WTC11 (cell line): ENCODE measurements around the gene CIB1. TPM values are rescaled to one million over a fixed set of nuclear protein-coding genes. Genes with fewer than 3 reads are reported as not detected.
A peak's percentile ranks its signal among the peaks of the same experiment; 100 is the strongest.

Experiments used
- ATAC-seq: fragments of 200-7000 bp; cut with Tn5 transposase; 2 replicates; pipeline ENCODE4 v1.10.0; 2021; ENCODE audit warnings: mild to moderate bottlenecking, moderate library complexity
- CTCF ChIA-PET: fragments of 300-600 bp; sonication (Branson Sonifier 250); formaldehyde crosslinking; loops from one replicate; lab custom pipeline; 2021; ENCODE audit warnings: antibody characterized with exemption; lab: Charles Lee
- POLR2A ChIA-PET: fragments of 350-600 bp; sonication (Branson Sonifier 250); formaldehyde crosslinking; loops from one replicate; lab custom pipeline; 2021; ENCODE audit warnings: antibody characterized with exemption; lab: Charles Lee
- DNase-seq: peaks from one replicate; pipeline ENCODE4 v3.0.0; 2021; ENCODE audit warnings: low spot score
- H3K27ac Mint-ChIP-seq: 2 replicates; pipeline ENCODE4 v1.8.0; 2021; ENCODE audit warnings: mixed read lengths
- H3K27me3 Mint-ChIP-seq: 2 replicates; pipeline ENCODE4 v1.8.0; 2021; ENCODE audit warnings: low read depth, mild to moderate bottlenecking, moderate library complexity, mixed read lengths
- H3K36me3 Mint-ChIP-seq: 2 replicates; pipeline ENCODE4 v1.8.0; 2021; ENCODE audit warnings: mixed read lengths
- H3K4me1 Mint-ChIP-seq: 2 replicates; pipeline ENCODE4 v1.8.0; 2022; ENCODE audit warnings: mixed read lengths
- H3K4me3 Mint-ChIP-seq: 2 replicates; pipeline ENCODE4 v1.8.0; 2021; ENCODE audit warnings: mild to moderate bottlenecking, moderate library complexity, mixed read lengths
- H3K9me3 Mint-ChIP-seq: 2 replicates; pipeline ENCODE4 v1.8.0; 2021; ENCODE audit warnings: mixed read lengths
- ATF1 ChIP-seq: sonication (generic); formaldehyde crosslinking; IDR thresholded peaks from 2 replicates; pipeline ENCODE4 v1.8.1; 2023; ENCODE audit warnings: mild to moderate bottlenecking, moderate library complexity, missing genetic modification reagents
- CBFB ChIP-seq: sonication (generic); formaldehyde crosslinking; IDR thresholded peaks from 2 replicates; pipeline ENCODE4 v1.8.1; 2022; ENCODE audit warnings: mild to moderate bottlenecking, low read depth, missing genetic modification reagents
- CREM ChIP-seq: sonication (generic); formaldehyde crosslinking; IDR thresholded peaks from 2 replicates; pipeline ENCODE4 v1.8.1; 2022; ENCODE audit warnings: mild to moderate bottlenecking, missing genetic modification reagents, moderate library complexity
- ESRRA ChIP-seq: sonication (generic); formaldehyde crosslinking; IDR thresholded peaks from 2 replicates; pipeline ENCODE4 v1.8.1; 2022; ENCODE audit warnings: mild to moderate bottlenecking, missing genetic modification reagents, borderline replicate concordance
- ETV6 ChIP-seq: sonication (generic); formaldehyde crosslinking; IDR thresholded peaks from 2 replicates; pipeline ENCODE4 v1.8.1; 2022; ENCODE audit warnings: mild to moderate bottlenecking, missing genetic modification reagents
- FOXP1 ChIP-seq: sonication (generic); formaldehyde crosslinking; IDR thresholded peaks from 2 replicates; pipeline ENCODE4 v1.8.0; 2022; ENCODE audit warnings: missing genetic modification reagents, mild to moderate bottlenecking, moderate library complexity, borderline replicate concordance
- GRHL2 ChIP-seq: fragments of 250-450 bp; sonication (Bioruptor Pico); IDR thresholded peaks from 2 replicates; pipeline ENCODE4 v1.8.0; 2022; ENCODE audit warnings: mild to moderate bottlenecking, moderate library complexity; ENCODE audit not compliant: insufficient replicate concordance, severe bottlenecking
- JAZF1 ChIP-seq: fragments of 250-450 bp; sonication (Bioruptor Pico); IDR thresholded peaks from 2 replicates; pipeline ENCODE4 v1.9.0; 2021; ENCODE audit warnings: moderate library complexity, mild to moderate bottlenecking, inconsistent platforms
- JUN ChIP-seq: sonication (generic); formaldehyde crosslinking; IDR thresholded peaks from 2 replicates; pipeline ENCODE4 v1.8.0; 2023; ENCODE audit warnings: mild to moderate bottlenecking, missing genetic modification reagents
- KAT7 ChIP-seq: sonication (generic); formaldehyde crosslinking; IDR thresholded peaks from 2 replicates; pipeline ENCODE4 v1.8.1; 2023; ENCODE audit warnings: missing genetic modification reagents, mild to moderate bottlenecking, borderline replicate concordance
- NR2C2 ChIP-seq: sonication (generic); formaldehyde crosslinking; IDR thresholded peaks from 2 replicates; pipeline ENCODE4 v1.8.0; 2022; ENCODE audit warnings: mild to moderate bottlenecking, missing genetic modification reagents
- PRRX2 ChIP-seq: fragments of 250-450 bp; sonication (Bioruptor Pico); IDR thresholded peaks from 2 replicates; pipeline ENCODE4 v1.8.0; 2021; ENCODE audit warnings: mild to moderate bottlenecking
- TCF7 ChIP-seq: sonication (generic); formaldehyde crosslinking; IDR thresholded peaks from 2 replicates; pipeline ENCODE4 v1.8.0; 2022; ENCODE audit warnings: mild to moderate bottlenecking, low read depth, missing genetic modification reagents, moderate library complexity
- ZNF232 ChIP-seq: sonication (generic); formaldehyde crosslinking; IDR thresholded peaks from 2 replicates; pipeline ENCODE4 v1.8.0; 2022; ENCODE audit warnings: mild to moderate bottlenecking, missing genetic modification reagents
- total RNA-seq: library from RNA; stranded (reverse); gene quantifications from 3 replicates; pipeline ENCODE4 v1.2.3, GENCODE V29; 2021
- TF ChIP-seq, protein P1 (sequence below): sonication (generic); formaldehyde crosslinking; IDR thresholded peaks from 2 replicates; pipeline ENCODE4 v1.8.0; 2022; ENCODE audit warnings: mild to moderate bottlenecking, missing genetic modification reagents
- TF ChIP-seq, protein P2 (sequence below): fragments of 250-450 bp; sonication (Bioruptor Pico); IDR thresholded peaks from 2 replicates; pipeline ENCODE4 v1.8.0; 2021; ENCODE audit warnings: mild to moderate bottlenecking
- TF ChIP-seq, protein P3 (sequence below): fragments of 250-450 bp; sonication (Bioruptor Pico); IDR thresholded peaks from 2 replicates; pipeline ENCODE4 v2.1.2; 2022; ENCODE audit warnings: mild to moderate bottlenecking, moderate library complexity
- TF ChIP-seq, protein P4 (sequence below): fragments of 250-450 bp; sonication (Bioruptor Pico); conservative IDR thresholded peaks from 2 replicates; pipeline ENCODE4 v1.9.0; 2021; ENCODE audit warnings: mild to moderate bottlenecking
- TF ChIP-seq, protein P5 (sequence below): sonication (generic); formaldehyde crosslinking; conservative IDR thresholded peaks from 2 replicates; pipeline ENCODE4 v1.8.1; 2022; ENCODE audit warnings: mild to moderate bottlenecking, missing genetic modification reagents
- TF ChIP-seq, protein P6 (sequence below): sonication (generic); formaldehyde crosslinking; IDR thresholded peaks from 2 replicates; pipeline ENCODE4 v1.8.1; 2023; ENCODE audit warnings: mild to moderate bottlenecking, missing genetic modification reagents, borderline replicate concordance

CIB1 gene
- total RNA-seq, 1 experiment from 2014 or later: 29.6 TPM

DNA sequence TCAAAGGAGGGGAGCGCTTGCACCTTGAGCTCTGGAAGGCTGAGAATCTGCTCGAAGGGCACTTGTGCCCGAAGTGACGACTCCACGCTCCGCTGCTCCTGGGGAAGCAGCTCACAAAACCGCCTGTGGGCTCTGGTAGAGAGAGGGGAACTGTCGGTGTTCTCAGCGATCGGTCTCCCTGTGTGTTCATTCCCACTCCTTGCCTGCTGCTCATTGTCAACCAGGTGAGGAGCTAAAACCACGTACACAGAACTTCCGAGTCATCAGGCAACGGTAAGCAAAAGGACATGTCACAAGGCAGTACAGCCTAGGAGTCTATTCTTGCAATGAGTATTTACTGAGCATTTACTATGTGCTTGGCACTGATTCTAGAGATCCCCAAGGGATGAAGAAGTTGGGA is 1.5 kb downstream of the CIB1 start:
- Mint-ChIP-seq H3K9me3 (no peaks in the 10 kb centered on the region), H3K4me1 (peaks cover 16% of the 10 kb centered on the region), H3K36me3 (peaks cover 18% of the 10 kb centered on the region), H3K27me3 (no peaks in the 10 kb centered on the region), H3K4me3 (peak overlapping the region; percentile 69), H3K27ac (peak overlapping the region; percentile 32)
- ChIA-PET POLR2A (no interaction called here), CTCF (interaction anchor here (1.0 to 3.2 kb wide), 10 partner anchors 11 to 145 kb away, joined by 3 to 66 read pairs (median 15); no protein-coding TSS in a partner anchor)
- TF ChIP-seq GRHL2 (no peak), JAZF1 (CRISPR knock-in tag) (no peak), NR2C2 (CRISPR knock-in tag) (no peak), CBFB (CRISPR knock-in tag) (no peak), ZNF232 (no peak), ETV6 (no peak), CREM (CRISPR knock-in tag) (no peak)
- TF ChIP-seq, protein P1, sequence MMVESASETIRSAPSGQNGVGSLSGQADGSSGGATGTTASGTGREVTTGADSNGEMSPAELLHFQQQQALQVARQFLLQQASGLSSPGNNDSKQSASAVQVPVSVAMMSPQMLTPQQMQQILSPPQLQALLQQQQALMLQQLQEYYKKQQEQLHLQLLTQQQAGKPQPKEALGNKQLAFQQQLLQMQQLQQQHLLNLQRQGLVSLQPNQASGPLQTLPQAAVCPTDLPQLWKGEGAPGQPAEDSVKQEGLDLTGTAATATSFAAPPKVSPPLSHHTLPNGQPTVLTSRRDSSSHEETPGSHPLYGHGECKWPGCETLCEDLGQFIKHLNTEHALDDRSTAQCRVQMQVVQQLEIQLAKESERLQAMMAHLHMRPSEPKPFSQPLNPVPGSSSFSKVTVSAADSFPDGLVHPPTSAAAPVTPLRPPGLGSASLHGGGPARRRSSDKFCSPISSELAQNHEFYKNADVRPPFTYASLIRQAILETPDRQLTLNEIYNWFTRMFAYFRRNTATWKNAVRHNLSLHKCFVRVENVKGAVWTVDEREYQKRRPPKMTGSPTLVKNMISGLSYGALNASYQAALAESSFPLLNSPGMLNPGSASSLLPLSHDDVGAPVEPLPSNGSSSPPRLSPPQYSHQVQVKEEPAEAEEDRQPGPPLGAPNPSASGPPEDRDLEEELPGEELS (CRISPR knock-in tag): no peak
- DNase-seq (no peak), ATAC-seq (no peak)

DNA sequence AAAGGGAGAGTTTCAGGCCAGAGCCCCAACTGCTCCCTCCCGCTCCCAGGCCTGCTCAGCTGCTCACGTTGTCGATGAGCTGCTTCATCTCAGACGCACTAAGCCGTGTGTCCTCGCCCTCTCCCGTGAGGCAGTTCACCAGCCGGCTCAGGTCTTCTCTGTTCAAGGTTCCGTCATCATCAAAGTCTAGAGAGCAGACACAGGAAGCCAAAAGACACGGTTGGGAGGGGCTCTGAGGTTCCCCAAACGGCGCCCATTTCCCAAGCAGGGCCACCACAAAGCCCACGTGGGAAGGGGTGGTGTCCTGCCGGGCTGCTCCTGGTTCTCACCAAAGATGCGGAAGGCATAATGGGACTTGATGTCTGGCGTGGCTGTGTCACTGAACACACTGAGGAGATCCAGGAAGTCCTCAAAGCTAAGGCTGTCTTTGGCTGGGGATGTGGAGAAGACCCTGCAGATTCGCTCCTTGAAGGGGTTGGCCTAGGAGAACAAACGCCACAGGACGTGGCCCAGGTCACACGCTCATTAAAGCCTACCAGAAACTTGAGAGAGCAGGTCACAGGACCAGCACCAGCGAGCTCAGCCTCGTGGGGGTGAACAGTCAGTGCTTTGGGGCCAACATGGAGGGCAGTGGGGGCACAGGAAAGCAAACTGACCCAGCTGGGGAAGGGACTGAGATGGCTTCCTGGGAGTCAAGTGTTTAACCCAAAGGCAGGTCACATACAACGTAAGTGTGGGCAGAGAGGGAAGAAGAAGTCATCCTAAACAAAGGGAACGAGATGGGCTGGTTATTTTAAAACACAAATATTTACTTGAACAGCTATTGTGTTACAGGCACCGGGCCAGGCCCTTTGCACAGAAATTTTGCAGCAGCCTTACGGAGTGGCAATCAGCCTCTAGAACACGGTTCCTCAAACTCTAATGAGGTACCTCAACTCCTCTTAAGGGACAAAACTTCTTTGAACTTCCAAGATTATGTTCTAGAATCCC is 2.4 kb downstream of the CIB1 start:
- Mint-ChIP-seq H3K4me1 (peaks cover 16% of the 10 kb centered on the region), H3K27ac (0 out of 2 replicates have a peak overlapping the region, but pooled peaks have one; percentile 23), H3K4me3 (peak overlapping the region; percentile 46; the same call in 1 of the 2 replicates), H3K27me3 (no peaks in the 10 kb centered on the region), H3K9me3 (no peaks in the 10 kb centered on the region), H3K36me3 (peaks cover 20% of the 10 kb centered on the region)
- ChIA-PET CTCF (interaction anchor here (0.5 to 3.2 kb wide), 3 partner anchors 10 to 76 kb away, joined by 7 to 66 read pairs (median 8); no protein-coding TSS in a partner anchor), POLR2A (no interaction called here)
- DNase-seq (no peak), ATAC-seq (no peak)
- TF ChIP-seq CBFB (CRISPR knock-in tag) (no peak), KAT7 (no peak), GRHL2 (no peak), JUN (CRISPR knock-in tag) (no peak), FOXP1 (no peak), PRRX2 (CRISPR knock-in tag) (no peak), ESRRA (CRISPR knock-in tag) (no peak), TCF7 (CRISPR knock-in tag) (no peak)
- TF ChIP-seq, protein P2, sequence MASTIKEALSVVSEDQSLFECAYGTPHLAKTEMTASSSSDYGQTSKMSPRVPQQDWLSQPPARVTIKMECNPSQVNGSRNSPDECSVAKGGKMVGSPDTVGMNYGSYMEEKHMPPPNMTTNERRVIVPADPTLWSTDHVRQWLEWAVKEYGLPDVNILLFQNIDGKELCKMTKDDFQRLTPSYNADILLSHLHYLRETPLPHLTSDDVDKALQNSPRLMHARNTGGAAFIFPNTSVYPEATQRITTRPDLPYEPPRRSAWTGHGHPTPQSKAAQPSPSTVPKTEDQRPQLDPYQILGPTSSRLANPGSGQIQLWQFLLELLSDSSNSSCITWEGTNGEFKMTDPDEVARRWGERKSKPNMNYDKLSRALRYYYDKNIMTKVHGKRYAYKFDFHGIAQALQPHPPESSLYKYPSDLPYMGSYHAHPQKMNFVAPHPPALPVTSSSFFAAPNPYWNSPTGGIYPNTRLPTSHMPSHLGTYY (CRISPR knock-in tag): no peak
- TF ChIP-seq, protein P3, sequence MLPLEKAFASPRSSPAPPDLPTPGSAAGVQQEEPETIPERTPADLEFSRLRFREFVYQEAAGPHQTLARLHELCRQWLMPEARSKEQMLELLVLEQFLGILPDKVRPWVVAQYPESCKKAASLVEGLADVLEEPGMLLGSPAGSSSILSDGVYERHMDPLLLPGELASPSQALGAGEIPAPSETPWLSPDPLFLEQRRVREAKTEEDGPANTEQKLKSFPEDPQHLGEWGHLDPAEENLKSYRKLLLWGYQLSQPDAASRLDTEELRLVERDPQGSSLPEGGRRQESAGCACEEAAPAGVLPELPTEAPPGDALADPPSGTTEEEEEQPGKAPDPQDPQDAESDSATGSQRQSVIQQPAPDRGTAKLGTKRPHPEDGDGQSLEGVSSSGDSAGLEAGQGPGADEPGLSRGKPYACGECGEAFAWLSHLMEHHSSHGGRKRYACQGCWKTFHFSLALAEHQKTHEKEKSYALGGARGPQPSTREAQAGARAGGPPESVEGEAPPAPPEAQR (CRISPR knock-in tag): no peak

DNA sequence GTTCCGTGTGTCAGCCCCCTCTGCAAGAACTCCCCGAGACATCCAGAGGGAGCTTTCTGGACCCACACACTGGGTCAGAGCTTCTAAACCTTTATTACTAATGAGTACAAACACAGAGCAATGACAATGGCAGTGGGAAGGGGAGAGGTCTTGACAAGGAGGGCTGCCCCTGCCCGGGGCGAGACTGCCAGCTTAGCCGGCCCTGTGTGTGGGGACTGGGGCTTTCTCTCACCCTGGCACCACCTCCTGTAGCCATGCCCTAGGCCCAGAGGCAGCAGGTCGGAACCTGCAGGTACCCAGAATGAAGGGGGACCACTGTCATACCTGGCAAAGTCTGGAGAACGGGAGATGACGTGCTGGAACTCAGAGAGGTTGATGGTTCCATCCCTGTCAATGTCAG is 3.1 kb downstream of the CIB1 start:
- no peak overlapping the region for H3K27ac Mint-ChIP-seq
- no peak for ATAC-seq
- POLR2A ChIA-PET: no interaction called here
- TF ChIP-seq, protein P4, sequence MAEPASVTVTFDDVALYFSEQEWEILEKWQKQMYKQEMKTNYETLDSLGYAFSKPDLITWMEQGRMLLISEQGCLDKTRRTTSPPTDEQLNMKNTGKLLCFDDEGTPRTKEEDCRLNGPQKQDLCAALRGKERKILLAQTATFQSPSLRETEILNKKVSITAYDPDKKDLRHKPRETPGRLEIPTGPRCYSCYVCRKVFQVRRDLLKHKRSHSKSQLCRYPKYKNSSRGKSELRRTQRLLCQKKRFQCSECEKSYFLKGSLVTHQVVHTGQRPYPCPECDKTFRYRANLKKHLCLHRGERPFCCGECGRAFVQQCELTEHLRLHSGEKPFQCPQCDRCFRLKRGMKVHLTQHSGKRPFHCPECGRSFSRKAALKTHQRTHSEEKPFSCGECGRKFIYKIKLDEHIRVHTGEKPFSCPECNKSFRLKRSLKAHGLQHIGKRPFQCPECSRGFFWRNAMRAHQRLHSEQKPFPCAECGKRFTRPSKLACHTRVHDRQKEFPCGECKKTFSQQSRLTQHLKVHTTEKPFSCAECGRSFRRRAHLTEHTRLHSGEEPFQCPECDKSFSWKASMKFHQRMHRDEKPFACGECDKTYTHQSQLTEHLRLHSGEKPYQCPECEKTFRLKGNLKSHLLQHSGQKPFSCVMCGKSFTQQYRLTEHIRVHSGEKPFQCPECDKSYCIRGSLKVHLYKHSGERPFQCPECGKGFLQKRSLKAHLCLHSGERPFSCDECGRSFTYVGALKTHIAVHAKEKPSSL (CRISPR knock-in tag): no peak
- TF ChIP-seq, protein P5, sequence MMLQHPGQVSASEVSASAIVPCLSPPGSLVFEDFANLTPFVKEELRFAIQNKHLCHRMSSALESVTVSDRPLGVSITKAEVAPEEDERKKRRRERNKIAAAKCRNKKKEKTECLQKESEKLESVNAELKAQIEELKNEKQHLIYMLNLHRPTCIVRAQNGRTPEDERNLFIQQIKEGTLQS (CRISPR knock-in tag): no peak
- TF ChIP-seq, protein P6, sequence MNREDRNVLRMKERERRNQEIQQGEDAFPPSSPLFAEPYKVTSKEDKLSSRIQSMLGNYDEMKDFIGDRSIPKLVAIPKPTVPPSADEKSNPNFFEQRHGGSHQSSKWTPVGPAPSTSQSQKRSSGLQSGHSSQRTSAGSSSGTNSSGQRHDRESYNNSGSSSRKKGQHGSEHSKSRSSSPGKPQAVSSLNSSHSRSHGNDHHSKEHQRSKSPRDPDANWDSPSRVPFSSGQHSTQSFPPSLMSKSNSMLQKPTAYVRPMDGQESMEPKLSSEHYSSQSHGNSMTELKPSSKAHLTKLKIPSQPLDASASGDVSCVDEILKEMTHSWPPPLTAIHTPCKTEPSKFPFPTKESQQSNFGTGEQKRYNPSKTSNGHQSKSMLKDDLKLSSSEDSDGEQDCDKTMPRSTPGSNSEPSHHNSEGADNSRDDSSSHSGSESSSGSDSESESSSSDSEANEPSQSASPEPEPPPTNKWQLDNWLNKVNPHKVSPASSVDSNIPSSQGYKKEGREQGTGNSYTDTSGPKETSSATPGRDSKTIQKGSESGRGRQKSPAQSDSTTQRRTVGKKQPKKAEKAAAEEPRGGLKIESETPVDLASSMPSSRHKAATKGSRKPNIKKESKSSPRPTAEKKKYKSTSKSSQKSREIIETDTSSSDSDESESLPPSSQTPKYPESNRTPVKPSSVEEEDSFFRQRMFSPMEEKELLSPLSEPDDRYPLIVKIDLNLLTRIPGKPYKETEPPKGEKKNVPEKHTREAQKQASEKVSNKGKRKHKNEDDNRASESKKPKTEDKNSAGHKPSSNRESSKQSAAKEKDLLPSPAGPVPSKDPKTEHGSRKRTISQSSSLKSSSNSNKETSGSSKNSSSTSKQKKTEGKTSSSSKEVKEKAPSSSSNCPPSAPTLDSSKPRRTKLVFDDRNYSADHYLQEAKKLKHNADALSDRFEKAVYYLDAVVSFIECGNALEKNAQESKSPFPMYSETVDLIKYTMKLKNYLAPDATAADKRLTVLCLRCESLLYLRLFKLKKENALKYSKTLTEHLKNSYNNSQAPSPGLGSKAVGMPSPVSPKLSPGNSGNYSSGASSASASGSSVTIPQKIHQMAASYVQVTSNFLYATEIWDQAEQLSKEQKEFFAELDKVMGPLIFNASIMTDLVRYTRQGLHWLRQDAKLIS (CRISPR knock-in tag): no peak
- no peak for TF ChIP-seq ATF1 (CRISPR knock-in tag)

More for the DNA sequence above, 3.1 kb downstream of the CIB1 start:
- peaks cover 16% of the 10 kb centered on the region for H3K4me1 Mint-ChIP-seq
- CTCF ChIA-PET: interaction anchor here (0.5 to 1.8 kb wide), 3 partner anchors 9 to 463 kb away, joined by 3 to 8 read pairs (median 7); no protein-coding TSS in a partner anchor
- H3K9me3 Mint-ChIP-seq: no peaks in the 10 kb centered on the region
- DNase-seq: no peak
- no peaks in the 10 kb centered on the region for H3K27me3 Mint-ChIP-seq
- peaks cover 21% of the 10 kb centered on the region for H3K36me3 Mint-ChIP-seq
- no peak overlapping the region for H3K4me3 Mint-ChIP-seq
